GM12874 (cell line): ENCODE measurements around the gene MYNN.

Source experiments
- CTCF ChIP-seq: IDR thresholded peaks from 2 replicates; pipeline ENCODE4 v1.5.1; 2011; ENCODE audit warnings: low read depth, mild to moderate bottlenecking, control low read depth, low read length, moderate library complexity; ENCODE audit not compliant: insufficient read depth

MYNN gene

GRCh38 chr3:169769287-169770181 lies 3.7 kb upstream of the MYNN start, which contains the start of gene ACTRT3:
ACTRT3 (minus strand) TSS chr3:169769561; CDS start chr3:169769520, 41 bp downstream.
- TF ChIP-seq CTCF: no peak

- no peak for TF ChIP-seq CTCF
These were observed 1.5 kb upstream of the MYNN start for GRCh38 chr3:169771497-169772304.

- no peak for TF ChIP-seq CTCF
These were observed 795 bp upstream of the MYNN start for GRCh38 chr3:169772305-169772896.

- no peak for TF ChIP-seq CTCF
These were observed 990 bp downstream of the MYNN start for GRCh38 chr3:169774186-169774585.

- no peak for TF ChIP-seq CTCF
These were observed 4.6 kb downstream of the MYNN start for GRCh38 chr3:169777822-169778221.

GRCh38 chr3:169780742-169781141 lies 7.5 kb downstream of the MYNN start:
- TF ChIP-seq CTCF: no peak
